GM19324 (cell line): ENCODE measurements around the gene PHC1.

ENCODE experiments used
- ATAC-seq: cut with Tn5 transposase; IDR thresholded peaks from one replicate; pipeline ENCODE4 v1.9.1; 2021; ENCODE audit warnings: mild to moderate bottlenecking, moderate library complexity; ENCODE audit not compliant: unreplicated experiment, low FRiP score

PHC1 gene

GRCh38 chr12:8948701-8949341 lies 34.5 kb downstream of the PHC1 start:
- ATAC-seq = no peak

DNA sequence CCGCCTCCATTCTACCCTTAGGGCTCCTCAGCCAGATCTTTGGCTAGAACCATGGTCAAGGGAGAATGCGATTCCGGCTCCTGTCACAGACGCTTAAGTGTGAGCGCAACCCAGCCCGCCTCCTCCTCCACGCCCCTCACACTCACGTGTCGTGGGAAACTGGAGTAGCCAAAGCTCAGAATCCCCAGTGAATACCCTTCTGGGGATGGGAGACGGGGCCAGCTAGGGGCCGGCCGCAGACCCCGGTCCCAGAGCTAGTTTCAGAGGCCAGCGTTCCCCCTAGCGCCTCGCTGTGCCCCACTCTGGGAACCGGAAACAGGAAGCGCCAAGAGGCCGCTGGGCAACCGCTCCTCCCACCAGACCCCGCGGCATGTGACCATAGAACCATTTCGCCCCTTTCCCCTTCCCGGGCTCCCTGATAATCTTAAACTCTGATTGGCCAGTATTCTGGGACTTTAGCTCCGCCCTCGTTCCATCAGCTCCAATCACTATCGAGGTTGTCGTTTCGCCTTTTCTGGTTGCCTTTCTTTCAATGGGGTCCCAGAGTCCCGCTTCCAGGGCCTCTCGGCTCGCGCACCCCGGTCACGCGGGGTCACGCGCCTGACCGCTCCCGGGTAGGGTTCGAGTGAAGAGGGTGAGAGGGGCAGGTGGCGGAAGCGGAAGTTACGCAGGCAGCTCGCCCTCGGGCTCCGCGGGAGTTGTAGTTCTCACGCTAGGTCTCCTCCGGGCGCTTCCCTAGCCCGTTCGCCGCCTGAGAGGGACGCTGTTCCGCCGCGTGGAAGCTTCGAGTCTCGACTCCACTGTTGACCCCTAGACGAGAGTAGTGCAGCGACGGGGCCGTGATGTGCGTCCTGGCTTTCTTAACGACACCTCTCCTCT lies 35.3 kb downstream of the PHC1 start, which contains the start of gene M6PR:
Gene M6PR (minus strand): TSS at position 304 of the 879 bp plus-strand sequence. CDS start 3,241 bp downstream, outside the sequence.
- ATAC-seq = peak; percentile 88

DNA sequence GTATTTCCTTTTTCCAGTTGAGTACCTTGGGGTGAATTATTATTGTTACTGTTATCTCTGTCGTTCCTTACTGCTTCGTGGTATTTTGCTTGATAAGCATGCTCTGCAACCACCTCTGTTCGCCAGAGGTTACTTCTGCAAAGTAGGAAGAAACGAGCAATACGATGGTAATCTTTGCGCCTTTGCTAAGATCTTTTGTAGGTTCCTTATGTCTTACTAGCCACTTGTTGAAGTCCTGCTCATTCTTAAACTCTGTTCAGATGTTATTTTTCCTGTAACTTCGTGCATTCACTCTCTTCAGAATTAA lies 35.9 kb downstream of the PHC1 start:
- peak; percentile 18 for ATAC-seq

DNA sequence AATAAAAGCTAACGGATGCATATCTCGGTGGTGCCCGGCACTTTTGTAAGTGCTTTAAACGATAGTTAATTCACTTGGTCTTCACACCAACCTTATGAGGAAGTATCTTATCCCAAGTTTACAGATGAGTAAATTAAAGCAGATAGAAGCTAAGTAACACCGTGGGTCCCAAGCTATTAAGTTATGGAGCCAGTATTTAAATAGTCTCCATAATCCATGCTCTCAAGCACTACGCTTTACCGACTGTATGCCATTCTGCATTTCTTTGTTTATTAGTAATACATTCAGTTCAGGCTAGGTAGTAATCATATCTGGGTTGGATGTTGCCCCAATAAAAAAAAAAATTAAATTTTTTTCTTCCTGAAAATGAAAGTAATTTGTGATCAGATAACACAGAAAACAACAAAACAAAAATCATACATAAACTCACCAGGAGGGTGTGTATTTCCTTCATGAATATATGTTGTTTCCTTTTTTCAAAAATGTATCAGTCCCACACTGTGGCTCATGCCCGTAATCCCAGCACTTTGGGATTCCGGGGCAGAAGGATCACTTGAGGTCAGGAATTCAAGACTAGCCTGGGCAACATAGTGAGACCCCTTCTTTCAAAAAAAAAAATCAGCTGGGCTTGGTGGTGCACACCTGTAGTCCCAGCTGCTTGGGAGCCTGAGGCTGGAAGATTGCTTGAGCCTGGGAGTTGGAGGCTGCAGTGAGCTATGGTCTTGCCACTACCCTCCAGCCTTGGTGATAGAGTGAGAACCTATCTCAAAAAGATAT lies 36.6 kb downstream of the PHC1 start:
- ATAC-seq = no peak

GRCh38 chr12:8951744-8952143 lies 37.4 kb downstream of the PHC1 start:
- ATAC-seq = no peak

GRCh38 chr12:8953773-8954402 lies 39.6 kb downstream of the PHC1 start:
- no peak for ATAC-seq

GRCh38 chr12:8956073-8956472 lies 41.8 kb downstream of the PHC1 start:
- no peak for ATAC-seq

DNA sequence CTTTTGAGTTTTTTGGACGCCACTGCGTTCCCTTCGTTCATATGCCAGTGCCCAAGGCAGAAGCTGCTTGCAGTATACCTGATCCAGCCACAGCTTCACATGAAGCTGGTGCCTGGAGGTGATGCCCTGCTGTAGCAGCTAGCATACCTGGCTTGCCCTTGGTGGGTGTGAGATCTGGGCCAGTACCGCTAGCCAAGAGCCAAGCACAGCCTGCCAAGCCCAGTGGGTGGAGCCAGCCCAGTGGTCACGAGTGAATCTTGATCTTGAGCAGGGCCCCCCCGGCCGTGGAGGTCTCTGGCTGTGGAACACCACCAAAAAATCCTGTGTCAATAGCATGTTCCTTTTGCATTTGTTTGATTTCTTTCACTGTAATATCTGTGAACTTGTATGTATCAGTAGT lies 42.5 kb downstream of the PHC1 start:
- ATAC-seq = no peak

DNA sequence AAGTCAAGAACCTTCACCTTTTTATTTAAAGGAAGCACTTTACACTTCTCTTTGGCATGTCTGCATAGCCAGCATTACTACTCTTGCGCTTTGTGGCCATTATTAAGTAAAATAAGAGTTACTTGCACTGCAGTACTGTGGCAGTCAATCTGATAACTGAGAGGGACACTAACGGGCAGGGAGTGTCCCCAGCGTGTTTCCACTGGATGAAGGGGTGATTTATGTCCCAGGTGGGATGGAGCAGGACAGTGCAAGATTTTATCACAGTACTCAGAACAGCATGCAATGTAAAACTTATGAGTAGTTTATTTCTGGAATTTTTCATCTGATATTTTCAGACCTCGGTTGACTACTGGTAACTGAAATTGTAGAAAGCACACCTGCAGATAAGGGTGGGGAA lies 43.3 kb downstream of the PHC1 start:
- no peak for ATAC-seq

- no peak for ATAC-seq
These were observed 43.8 kb downstream of the PHC1 start for GRCh38 chr12:8958066-8958465.

DNA sequence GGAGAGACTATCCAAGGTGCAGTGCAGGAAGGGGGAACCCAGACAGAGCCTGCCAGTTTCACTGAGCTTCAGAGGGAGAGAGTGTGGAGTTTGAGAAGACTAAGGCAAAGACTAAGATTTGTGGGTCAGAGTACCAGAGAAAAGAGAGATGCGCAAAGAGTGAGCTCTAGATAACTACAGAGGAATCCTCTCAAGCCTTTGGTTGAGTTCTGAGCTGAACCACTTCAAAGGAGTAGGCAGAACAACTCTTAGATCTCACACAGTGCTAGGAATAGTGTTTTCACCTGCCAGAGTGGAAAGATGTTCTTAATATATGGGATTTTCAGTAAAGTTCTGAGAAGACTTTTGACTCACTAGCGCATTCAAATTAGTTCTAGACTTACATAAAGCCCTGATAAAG lies 45.9 kb downstream of the PHC1 start:
- ATAC-seq = no peak

GRCh38 chr12:8968761-8969160 lies 54.5 kb downstream of the PHC1 start:
- no peak for ATAC-seq

DNA sequence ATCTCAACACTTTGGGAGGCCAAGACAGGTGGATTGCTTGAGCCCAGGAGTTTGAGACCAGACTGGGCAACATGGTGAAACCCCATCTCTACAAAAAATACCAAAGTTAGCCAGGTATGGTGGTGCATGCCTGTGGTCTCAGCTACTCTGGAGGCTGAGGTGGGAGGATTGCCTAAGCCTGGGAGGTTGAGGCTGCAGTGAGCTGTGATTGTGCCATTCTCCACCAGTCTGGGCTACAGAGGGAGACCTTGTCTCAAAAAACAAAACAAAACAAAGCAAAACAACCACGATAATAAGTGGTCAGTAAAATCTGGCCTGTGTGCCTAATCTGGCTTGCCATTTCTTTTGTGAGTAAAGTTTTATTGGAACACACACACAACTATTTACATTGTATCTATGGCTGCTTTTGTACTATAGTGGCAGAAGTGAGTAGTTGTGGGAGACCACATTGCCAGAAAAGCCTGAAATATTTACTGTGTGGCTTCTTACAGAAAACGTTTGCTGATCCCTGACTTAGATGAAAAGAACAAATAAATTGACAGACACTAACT lies 55.6 kb downstream of the PHC1 start:
- no peak for ATAC-seq

DNA sequence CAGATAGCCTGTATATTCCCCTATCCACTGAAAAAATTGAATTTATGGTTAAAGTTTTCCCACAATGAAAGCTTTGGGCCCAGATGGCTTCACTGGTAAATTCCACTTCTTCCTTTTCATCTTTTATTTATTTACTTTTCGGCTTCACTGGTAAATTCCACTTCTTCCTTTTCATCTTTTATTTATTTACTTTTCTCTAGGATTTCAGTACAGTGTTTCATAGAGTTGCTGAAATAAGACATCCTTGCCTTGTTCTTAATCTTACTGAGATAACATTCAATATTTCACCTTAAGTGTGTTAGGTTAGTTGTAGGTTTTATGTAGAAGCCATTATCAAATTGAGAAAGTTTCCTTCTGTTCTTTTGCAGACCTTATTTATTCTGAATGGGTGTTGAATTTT lies 56.1 kb downstream of the PHC1 start:
- no peak for ATAC-seq

DNA sequence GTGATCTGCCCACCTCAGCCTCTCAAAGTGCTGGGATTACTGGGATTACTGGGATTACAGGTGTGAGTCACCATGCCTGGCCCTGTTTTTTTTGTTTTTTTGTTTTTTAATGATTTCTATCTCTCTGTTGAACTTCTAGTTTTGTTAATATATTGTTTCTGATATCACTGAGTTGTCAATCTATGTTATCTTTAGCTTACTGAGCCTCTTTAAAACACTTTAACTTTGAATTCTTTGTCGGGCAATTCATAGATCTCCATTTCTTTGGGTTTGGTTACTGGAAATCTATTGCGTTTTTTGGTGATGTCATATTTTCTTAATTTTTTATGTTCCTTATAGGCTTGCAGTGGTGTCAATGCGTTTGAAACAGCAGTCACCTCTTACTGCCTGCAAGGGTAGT lies 65.8 kb downstream of the PHC1 start:
- ATAC-seq = no peak

DNA sequence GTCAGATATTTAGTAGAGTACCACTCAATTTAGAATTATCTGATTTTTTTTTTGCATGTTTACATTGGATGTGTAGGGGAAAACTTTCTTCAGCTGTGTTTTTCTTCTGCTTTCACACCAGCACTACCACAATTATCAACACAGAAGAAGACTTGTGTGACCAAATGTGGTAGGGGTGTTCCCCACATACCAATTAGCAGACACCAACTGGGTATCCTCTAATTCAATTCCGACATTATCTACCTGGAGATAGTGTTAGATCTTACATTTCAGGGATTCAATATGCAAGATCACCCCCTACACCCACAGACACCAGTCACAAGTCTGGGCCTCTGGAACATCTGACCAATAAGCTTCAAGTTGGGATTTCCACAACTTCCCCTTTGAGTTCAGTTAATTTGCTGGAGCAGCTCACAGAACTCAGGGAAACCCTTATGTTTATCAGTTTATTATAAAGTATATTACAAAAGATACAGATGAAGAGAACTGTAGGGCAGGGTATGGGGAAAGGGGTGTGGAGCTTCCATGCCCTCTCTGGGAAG lies 71.0 kb downstream of the PHC1 start:
- ATAC-seq = no peak

DNA sequence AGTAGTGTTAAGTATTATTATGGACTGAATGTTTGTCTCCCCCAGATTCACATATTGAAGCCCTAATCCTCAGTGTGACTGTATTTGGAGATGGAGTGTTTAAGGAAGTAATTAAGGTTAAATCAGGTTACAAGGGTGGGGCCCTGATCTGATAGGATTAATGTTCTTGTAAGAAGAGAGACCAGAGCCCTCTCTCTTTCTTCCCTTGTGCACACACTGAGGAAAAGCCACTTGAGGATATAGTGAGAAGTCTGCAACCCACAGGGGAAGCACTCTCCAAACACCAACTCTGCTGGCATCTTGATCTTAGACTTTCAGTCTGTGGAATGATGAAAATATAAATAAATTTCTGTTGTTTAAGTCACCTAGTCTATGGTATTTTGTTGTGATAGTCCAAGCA lies 72.9 kb downstream of the PHC1 start:
- no peak for ATAC-seq

- no peak for ATAC-seq
These were observed 73.4 kb downstream of the PHC1 start for GRCh38 chr12:8987685-8988084.

GRCh38 chr12:8989413-8989812 lies 75.1 kb downstream of the PHC1 start, which contains the start of gene KLRG1:
TSS of gene KLRG1 (plus strand) at chr12:8989546. CDS start at chr12:8989636, 90 bp downstream.
- ATAC-seq = no peak
